NCI-H1092 treated with DMSO at 0.1 percent for 48 hours (cell line): Measurements from ENCODE around the gene NPY1R.

Experiments used
- DNase-seq: peaks from one replicate; lab custom pipeline; 2025; lab: John Stamatoyannopoulos, UW

NPY1R gene

GRCh38 chr4:163332526-163333406, at the start of gene NPY1R:
TSS of gene NPY1R (minus strand) at chr4:163332596. CDS start at chr4:163326554, 6,042 bp downstream.
- peak; percentile 64 for DNase-seq

DNA sequence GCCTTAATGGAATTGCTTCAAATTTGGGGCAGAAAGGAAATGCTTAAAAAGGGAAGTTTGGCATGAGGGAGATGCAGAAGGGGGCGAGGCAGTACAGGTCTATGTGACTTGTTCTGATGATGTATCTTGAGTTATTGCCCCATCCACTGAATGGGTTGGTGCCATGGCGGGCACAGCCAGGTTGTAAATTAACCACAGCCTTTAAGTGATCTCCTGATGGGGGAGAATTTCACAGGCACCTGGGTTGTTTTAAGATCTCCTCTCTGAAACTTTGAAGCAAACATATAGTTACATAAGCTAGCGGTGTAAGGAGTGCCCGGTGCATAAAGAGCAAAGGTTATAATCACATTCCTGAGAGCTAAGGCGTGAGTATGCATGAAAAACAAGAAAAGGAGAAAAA, 48.3 kb upstream of the NPY1R start:
- no peak for DNase-seq

DNA sequence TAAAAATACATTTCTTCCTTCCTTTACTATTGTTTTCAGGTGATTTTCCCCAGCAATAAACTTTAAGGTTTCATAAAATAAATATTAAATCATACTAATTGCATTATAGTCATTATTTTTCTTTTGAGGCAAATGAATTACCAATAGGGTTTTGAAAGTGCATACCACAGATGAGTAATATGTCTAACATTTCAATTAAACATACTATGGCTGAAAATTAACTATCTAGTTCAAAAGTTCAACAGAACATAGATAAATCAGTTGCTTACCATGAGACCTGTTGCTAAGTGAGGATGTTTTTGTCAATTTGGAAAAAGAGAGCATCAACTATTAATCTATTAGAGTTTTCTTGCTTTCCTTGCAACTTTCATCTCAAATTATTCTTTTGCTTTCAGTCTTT, 46.3 kb upstream of the NPY1R start:
- DNase-seq = no peak

GRCh38 chr4:163372029-163372428, 39.6 kb upstream of the NPY1R start:
- no peak for DNase-seq

- DNase-seq = no peak
These were observed 35.3 kb upstream of the NPY1R start for GRCh38 chr4:163367651-163368050.

- no peak for DNase-seq
These were observed 23.7 kb upstream of the NPY1R start for GRCh38 chr4:163356104-163356503.

DNA sequence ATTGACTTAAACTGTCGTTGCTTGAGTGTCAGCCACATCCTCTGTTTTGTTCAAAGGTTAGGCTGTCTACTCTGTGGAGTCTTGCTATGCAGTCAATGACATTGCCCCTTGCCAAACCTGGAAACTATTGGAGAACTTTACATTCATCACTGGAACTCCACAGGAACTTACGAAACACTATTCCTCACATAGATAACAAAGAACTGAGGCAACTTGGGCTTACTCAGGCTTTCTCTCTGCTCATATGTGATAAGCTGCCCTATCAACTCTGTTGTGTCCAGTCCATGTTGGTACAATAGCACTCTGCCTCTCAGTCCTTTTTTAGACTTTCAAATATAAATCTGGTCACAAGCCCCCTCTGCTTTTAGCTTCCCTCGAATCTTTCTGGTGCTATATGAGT, 20.7 kb upstream of the NPY1R start:
- DNase-seq = no peak

GRCh38 chr4:163350672-163351071, 18.3 kb upstream of the NPY1R start:
- no peak for DNase-seq

DNA sequence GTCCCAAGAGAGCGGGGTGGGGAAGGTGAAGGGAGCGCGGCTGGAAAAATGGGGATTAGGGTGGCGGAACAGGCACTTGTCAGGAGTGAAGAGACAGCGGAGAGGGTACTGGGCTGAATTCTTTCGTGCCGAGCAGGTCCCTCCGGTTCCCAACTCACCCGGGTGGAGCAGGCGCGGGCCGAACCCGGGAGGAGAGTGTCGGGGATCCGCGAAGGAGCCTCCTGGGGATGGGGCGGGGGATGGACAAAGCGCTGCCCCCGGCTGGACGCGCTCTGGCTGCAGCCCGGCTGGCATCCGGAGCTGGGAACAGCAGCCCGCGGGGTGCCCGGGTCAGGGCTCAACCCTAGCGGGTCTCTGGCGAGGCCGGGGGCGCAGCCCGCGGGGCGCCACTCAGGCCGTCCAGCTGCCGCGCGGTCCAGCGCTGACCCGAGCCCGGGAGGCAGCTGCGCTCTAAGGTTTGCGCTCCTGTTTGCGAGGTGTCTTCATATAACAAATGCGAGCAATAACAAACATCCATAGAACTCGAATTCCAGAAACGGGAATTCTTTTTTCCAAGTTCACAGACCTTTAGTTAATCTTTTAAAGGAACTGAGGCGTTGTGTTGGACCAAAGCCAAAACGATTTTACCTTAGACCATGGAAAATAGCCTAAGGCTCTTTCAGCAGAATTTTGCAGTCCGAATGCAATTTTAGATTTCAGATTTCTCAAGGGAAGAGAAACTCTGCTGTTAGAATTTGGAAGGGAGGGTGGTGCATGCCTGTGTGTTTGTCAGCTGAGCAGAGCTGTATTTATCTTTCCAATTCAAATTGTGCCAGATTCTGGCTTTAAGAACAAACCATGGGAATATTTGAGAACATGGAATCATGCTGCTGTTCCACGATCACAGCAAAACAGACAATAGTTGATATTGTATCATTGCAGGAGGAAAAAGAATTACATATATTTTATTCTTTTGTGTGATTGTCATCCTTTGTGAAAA, 12.0 kb upstream of the NPY1R start:
- DNase-seq = no peak

- DNase-seq = no peak
These were observed 11.3 kb upstream of the NPY1R start, which contains the start of gene NPY5R for GRCh38 chr4:163343604-163344146. TSS of gene NPY5R (plus strand) at chr4:163343892. CDS start at chr4:163350274, 6,382 bp downstream.

- DNase-seq = no peak
These were observed 3.0 kb upstream of the NPY1R start for GRCh38 chr4:163335384-163335783.

DNA sequence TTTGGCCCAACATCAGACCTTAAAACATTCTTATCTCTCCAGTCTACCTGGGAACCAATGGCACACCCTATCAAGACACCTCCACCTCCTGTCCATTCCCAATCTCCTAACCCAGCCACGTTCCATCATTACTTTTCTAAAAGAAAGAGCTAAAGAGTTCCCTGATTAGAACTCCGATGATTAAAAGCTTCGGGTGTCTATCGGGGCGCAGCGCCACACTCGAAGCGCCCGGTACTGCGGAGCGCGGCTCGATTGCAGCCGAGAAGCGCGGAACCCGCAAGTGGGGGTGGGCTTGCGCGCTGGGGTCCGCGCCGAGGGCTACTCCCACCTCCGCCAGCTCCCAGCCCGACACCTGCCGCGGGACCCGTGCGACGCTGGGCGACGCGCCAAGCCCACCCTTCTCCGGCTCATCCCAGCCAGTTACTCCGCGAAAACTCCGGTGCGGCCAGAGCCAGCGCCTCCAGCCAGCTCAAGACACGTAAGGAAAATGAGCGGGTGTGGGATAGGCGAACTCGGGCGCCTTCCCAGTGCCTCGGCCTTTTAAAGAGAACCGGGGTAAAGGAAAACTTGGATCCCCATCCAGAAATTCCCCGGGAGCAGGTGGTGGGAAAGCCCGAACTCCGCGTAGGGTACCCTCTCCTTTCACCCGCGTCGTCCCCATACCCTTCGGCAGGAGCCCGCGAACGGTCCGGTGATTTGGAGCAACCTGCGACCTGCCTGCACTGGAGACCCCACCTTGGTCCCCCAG, 593 bp downstream of the NPY1R start:
- DNase-seq = no peak

DNA sequence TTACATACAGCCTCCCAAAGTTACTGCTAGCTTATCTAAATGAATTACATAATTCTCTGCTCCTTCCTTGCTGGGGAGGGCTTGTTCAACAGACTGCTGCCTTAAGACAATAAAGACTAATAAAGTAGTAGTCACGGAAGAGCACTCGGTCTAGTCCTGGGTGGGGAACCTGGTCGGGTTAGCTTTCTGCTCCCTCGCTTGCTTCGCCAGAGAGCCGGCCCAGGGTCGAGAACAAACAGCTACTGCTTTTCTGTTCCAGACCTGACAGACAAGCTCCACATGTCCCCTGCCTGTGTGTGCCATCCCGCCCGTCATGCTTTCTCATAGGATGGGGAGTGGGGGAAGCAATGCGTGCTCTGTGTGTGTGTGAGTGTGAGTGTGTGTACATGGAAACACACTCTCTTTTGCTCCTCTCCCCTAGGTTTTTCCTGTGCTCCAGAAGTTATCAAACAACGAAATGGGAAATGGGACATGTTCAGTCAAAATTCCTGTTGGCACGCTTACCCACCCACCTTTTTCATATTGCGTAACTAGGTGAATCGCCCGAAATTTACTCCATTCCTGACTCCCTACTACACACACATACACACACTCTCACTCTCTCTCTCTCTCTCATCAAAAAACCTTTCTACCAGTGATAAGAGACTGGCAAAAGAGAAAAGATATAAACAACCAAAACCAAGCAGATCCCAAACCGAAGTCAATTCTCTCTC, 1.3 kb downstream of the NPY1R start:
- DNase-seq = no peak

DNA sequence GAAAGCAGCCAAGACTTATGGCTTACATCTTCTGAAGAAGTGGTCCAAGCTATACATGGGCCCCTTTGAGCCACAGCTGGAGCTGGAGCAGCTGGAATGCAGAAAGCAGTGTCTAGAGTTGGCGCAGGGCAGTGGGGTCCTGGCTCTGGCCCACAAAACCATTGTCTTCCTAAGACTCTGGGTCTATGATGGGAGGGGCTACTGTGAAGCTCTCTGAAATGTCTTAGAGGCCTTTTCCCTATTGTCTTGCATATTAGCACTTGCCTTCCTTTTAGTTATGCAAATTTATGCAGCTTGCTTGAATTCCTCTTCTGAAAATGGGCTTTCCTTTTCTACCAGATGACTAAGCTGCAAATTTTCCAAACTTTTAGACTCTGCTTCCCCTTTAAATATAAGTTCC, 15.3 kb downstream of the NPY1R start:
- DNase-seq = no peak

DNA sequence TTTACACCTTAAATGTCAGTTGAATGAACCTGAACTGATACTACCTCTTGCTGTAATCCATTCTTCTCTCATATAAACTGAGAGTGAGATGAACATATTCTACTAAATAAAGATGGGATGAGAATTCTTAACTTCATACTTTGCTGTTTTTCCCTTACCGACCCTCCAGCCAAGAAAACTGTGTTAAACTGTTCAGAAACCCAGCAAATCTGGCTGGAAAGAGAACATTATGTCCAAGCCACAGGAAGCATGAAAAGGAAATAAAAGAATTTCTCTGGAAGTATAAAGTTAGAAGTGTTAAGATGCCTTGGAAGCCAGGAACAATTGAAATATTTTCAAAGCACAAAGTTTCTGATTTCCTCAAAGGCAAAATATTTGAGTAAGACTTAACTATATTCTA, 22.9 kb downstream of the NPY1R start:
- no peak for DNase-seq

- DNase-seq = no peak
These were observed 29.3 kb downstream of the NPY1R start for GRCh38 chr4:163303069-163303468.

GRCh38 chr4:163300445-163300844, 32.0 kb downstream of the NPY1R start:
- DNase-seq = no peak

DNA sequence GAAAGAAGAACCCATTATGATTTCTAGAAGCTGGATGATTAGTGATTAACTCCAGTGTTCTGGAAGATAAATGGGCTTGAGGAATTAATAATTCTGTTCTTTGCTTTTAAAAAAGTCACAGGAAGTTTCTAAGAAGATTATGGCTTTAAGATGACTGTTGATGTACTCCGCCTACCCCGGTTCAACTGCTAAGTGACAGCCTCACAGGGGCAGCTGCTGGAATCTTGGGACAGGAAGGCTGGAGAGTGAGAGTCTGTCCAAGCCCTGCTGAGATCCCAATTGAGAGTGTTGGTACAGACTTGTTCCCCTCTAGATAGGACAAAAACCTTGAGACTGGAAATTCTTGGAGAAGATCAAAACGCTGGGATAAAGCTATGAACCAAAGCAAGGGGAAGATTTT, 37.3 kb downstream of the NPY1R start:
- no peak for DNase-seq

DNA sequence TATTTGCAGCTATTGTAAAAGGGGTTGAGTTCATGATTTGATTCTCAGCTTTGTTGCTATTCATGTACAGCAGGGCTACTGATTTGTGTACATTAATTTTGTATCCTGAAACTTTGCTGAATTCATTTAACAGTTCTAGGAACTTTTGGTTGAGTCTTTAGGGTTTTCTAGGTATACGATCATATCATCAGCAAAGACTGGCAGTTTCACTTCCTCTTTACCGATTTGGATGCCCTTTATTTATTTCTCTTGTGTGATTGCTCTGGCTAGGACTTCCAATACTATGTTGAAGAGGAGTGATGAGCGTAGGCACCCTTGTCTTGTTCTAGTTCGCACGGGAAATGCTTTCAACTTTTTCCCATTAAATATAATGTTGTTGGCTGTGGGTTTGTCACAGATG, 48.1 kb downstream of the NPY1R start:
- no peak for DNase-seq

- DNase-seq = no peak
These were observed 51.5 kb downstream of the NPY1R start for GRCh38 chr4:163280703-163281519.
